ENCODE measurements around the gene MT1H.
"Not testable (repeated sequence)": the region's sequence is repeated elsewhere in the genome, so short reads cannot be mapped to it uniquely, and the experiment has no call there.

Gene MT1H

GRCh38 chr16:56684926-56685590 lies 15.4 kb downstream of the MT1H start:
- DNase-seq, result no peak

DNA sequence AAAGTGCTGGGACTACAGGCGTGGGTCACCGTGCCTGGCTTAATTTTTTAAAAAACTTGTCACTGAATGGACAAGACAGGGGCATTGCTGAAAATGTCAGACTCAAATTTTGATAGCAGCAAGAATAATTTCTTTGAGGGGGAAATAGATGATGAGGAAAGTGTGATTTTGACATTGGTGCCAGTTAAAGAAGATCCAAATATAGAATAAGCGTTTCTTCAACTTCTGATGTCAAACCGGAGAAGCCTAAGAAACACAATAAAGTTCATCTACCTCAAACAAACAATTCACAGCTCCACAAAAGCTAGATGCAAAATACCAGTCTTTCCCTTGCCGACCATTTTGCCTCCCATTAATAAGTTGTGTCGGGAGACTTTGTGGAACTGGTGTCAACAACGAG lies 17.1 kb downstream of the MT1H start:
- DNase-seq, result no peak

DNA sequence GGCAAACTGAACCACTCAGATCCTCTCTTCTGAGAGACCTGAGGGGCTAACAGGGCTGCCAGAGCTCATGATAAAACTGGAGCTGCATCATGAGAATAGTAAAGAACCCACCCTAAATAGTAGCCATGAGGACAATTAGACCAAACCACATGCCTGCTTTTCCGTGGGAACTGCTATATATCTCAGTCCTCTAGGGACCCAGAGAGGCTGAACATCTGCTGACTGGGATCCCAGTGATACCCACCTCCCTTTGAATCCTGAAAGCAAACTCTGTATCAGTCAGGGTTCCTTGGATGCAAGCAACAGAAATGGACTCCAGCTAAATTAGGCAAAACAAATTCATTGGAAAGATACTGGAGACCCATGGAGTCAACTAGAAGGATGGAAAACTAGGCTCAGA lies 19.1 kb downstream of the MT1H start:
- no peak for DNase-seq

DNA sequence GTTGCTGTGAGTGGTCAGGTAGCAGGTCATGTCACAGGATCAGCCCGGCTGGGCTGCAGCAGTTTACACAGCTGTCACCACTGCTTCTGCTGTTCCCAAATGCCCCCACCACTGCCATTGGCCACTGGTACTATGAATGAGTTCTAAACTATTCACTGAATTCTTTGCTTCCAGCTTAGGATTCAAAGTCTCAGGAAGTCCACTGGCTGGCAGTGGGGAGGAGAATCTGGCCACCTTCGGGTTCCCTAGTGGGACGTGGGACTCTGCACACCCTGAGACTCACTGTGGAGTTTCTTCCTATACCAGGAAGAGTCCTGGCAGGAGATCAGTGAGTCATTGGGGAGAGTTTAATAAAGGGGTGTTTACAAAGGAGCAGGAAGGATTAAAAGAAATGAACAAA lies 19.6 kb downstream of the MT1H start:
- no peak for DNase-seq

DNA sequence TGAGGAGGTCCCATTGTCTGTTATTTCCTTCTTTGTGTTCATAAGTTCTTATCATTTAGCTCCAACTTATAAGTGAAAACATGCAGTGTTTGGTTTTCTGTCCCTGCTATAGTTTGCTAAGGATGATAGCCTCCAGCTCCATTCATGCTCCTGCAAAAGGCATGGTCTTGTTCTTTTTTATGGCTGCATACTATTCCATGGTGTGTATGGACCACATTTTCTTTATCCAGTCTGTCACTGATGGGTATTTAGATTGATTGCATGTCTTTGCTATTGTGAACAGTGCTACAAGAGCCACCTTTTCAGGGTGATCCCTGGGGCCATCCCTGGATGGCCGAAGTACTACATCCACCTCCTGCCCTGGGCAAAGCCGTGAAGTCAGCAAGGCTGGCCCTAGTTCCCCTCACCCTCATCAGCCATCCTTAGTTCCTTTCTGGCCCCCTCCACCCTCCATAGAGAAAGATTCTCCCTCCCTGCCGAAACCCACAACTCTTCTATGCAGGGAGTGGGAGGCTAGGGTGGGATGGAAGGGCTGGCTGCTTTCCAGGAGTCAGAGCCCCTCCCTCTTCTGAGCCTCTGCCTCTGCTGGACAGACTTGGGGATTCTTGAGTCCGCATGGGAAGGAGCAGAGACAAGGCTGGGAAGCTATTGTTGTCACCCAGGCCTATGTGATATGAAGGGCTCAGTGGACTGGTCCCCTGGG lies 21.0 kb downstream of the MT1H start:
- no peak for DNase-seq

DNA sequence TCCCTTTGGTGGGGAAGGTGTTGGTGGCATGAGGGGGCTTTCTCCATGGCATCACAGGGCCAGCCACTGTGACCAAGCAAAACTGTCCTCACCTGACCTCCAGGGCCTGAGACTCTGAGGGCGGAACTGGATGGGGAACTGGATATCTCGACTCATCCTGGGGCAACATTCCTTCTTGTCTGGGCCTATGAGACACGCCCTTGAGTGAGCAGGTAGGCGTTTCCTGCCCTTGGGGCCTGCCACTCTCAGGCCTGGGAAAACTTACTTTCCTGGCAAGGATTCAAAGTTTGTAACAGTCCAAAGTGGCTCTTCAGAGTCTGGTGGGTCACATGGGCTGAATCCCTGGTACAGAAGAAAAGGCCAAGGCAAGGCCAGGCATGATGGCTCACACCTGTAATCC lies 22.3 kb downstream of the MT1H start:
- no peak for DNase-seq

DNA sequence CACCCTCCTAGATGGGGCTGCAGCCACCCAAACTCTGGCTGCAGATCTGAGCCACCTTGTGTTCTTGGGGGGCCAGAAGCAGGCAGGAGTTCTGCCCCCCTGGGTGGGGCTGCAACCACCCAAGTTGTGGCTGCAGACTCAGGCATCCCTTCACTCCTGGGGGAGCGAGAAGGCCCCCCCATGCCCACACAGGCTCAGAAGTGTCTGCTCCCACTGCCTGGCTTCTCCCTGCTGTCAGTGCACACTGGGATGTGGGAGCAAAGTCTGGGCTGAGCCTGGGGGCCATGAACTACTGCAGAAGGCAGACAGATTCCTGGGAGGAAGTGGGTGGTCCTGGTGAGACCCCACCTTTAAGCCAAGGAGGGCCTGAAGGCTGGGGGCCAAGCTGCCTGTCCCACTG lies 25.6 kb downstream of the MT1H start:
- DNase-seq, result no peak

GRCh38 chr16:56697456-56698155 lies 28.0 kb downstream of the MT1H start:
- DNase-seq, result no peak

GRCh38 chr16:56700195-56700594 lies 30.6 kb downstream of the MT1H start:
- DNase-seq, result no peak

GRCh38 chr16:56700631-56701030 lies 31.0 kb downstream of the MT1H start:
- DNase-seq, result no peak

GRCh38 chr16:56701534-56701933 lies 31.9 kb downstream of the MT1H start:
- no peak for DNase-seq

DNA sequence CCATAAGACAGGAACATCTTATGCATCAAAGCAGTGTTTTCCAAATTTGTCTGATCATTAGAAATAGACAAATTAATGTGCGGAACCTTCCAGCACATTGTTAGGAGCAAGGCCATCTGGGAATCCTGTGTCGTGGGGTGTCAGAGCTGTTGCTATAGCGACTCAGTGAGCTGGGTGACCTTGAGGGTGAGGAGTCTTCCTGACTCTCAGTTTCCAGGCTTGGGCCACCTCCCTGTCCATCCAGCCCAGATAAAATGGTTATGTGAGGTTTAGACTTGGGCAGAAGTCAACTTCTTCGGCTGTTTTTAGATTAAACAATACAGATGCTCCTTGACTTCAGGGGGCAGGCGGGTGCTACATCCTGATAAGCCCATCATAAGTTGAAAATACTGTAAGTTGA lies 33.2 kb downstream of the MT1H start:
- DNase-seq, result no peak

DNA sequence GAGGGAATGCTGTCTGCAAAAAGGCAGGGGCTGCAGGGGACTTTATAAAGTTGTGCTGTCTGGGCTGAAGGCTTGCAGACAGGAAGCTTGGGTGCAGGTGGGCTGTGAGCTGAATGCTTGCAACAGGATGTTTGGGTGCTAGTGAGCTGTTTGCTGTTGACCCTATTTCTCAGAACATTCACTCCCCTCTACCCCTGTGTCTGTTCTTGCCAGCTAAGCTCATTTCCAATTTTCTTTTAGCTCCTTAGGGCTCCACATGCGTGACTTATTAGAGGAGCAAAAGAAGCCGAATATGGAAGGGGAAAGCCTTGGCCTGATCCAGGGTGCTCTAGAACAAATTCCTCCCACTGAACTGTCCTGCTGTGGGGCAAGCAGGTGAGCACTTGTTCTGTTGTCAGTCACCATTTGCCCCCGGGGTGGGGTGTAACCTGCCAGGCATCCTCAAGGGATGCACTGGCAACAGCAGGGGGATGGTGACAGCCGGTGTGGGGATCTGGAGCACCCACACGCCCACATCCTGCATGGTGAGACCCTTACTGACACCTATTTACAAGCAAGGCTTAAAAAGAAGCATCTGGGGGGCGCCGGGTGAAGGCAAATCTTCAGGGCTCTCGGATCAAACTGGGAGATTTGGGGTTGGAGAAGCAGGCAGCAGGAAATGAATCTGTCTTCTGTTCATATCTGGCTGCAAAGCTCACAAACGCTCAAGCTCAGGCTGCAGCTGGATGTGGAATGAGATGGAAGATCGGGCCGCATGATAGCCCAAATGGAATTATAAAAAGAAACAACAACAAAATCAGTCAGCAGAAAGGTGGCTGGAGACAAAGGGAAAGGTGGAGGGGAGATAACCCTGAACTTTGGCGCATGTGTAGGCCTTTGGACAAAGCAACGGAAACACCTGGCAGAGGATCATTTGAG lies 39.2 kb downstream of the MT1H start:
- DNase-seq, result no peak

GRCh38 chr16:56709443-56710040 lies 39.9 kb downstream of the MT1H start:
- no peak for DNase-seq

GRCh38 chr16:56710181-56710737 lies 40.6 kb downstream of the MT1H start:
- DNase-seq, result no peak

- no peak for DNase-seq
Measured at GRCh38 chr16:56711862-56712261, 42.2 kb downstream of the MT1H start.

- DNase-seq, result no peak
Measured at GRCh38 chr16:56713794-56714193, 44.2 kb downstream of the MT1H start.

DNA sequence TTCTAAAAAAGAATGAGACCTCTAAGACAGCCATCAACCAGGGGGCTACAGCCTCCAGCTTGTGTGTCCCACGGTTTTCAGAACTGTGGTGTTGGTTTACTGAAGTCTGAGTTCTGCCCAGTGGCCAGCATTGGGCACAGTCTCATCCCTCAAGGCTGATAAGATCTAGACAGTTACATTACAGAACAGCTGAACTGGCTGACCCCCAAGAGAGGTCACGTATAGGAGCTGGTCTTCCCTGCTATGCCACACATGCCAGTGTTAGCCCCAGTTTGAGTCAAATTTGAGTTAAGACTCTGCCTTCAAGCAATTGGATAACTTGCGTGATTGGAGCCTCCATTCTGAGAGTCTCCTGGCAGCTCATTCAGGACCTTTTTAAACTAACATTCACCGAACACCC lies 45.5 kb downstream of the MT1H start:
- no peak for DNase-seq

DNA sequence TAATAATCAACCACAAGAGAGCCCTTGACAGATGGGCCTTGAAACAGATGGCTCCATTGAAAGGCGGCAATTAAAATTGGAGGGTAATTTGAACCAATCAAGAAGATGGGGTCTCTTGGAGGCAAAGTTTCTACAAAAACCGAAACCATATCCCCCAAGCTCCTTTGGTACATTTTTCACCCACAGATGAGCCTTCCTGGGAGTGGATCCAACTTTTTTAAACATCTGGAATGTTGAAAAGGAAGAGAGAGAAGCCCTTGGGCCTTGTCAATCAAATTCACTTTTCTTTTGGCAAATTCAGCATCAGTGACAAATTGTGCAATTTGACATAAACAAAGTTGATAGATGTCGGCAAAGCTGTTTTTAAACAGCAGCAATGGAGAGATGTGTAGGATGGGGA lies 47.1 kb downstream of the MT1H start:
- DNase-seq, result no peak

DNA sequence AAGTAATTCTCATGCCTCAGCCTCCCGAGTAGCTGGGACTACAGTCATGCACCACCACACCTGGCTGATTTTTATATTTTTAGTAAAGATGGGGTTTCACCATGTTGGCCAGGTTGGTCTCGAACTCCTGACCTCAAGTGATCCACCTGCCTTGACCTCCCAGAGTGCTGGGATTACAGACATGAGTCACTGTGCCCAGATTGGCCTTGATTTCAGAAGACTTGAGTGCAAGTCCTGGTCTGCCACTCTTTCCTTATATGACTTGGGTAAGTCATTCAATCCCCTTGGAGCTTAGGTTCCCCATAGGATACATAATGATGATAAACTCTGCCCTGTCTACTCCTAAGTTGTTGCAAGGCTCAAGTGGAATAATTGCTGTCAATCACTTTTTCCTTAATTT lies 47.9 kb downstream of the MT1H start:
- not testable (repeated sequence) for DNase-seq
